ENCODE measurements around the gene MYO5C. TPM values are rescaled to one million over a fixed set of nuclear protein-coding genes. Genes with fewer than 3 reads are reported as not detected.

The MYO5C gene
- total and polyA plus RNA-seq, 10 of the 15 experiments (the other 5 are each of a cell fraction or from before 2014, with no cell fraction given), result 0.29 to 1.3 (median 0.75) TPM

- no TSS peak for BruUV-seq (replicated peaks)
- DNase-seq (ENCODE audit: low read depth, low spot score) (no peak), ATAC-seq (no peak), FAIRE-seq (no peak)
- Histone ChIP-seq H3K79me2 (ENCODE audit: control insufficient read depth, insufficient read depth, low read length) (no peaks in the 10 kb centered on the region), H3K9ac (ENCODE audit: control insufficient read depth, insufficient read depth, low read length) (no peak overlapping the region), H3K4me2 (ENCODE audit: control insufficient read depth, insufficient read depth) (no peak overlapping the region), H2AFZ (ENCODE audit: control insufficient read depth, low read depth, low read length) (no peak overlapping the region), H3K27ac (ENCODE audit: control insufficient read depth, insufficient read depth) (no peak overlapping the region), H3K9me3 (replicated peaks; ENCODE audit: control insufficient read depth, insufficient read depth, low read length) (no peaks in the 10 kb centered on the region; the same call in 2 of the 3 replicates), H4K20me1 (ENCODE audit: control insufficient read depth, insufficient read depth) (no peaks in the 10 kb centered on the region), H3K27me3 (replicated peaks in 1 of 2; ENCODE audit: control insufficient read depth in 2 of 2, insufficient read depth in 2 of 2, low read length in 1 of 2) (no peaks in the 10 kb centered on the region), H3K4me1 (ENCODE audit: control insufficient read depth, insufficient read depth, low read length) (peaks cover 3% of the 10 kb centered on the region; the same call in 1 of the 2 replicates), H3K36me3 (ENCODE audit: control insufficient read depth in 2 of 2, insufficient read depth in 2 of 2, low read length in 1 of 2) (no peaks in the 10 kb centered on the region; a peak in 1 of 4 replicates), H3K4me3 (no peak overlapping the region)
- in situ Hi-C loops (cut with MboI), result no loop called here
- POLR2A ChIA-PET, result no interaction called here
- SMC1A ChIA-PET (ENCODE audit: uncharacterized antibody, unreplicated experiment), result interaction anchor here (0.6 kb wide), 1 partner anchor 320 kb away, joined by 3 read pairs; no protein-coding TSS in a partner anchor
- CTCF ChIA-PET, result interaction anchor here (0.7 to 1.0 kb wide), 5 partner anchors 13 to 555 kb away, joined by 3 to 4 read pairs (median 4); no protein-coding TSS in a partner anchor
- 77% methylated on average over 1 of the region's 1 CpG for WGBS (ENCODE audit: insufficient coverage, insufficient replicate concordance, low lambda C conversion rate, missing lambda C conversion rate)
- intact Hi-C loops (cut with micrococcal nuclease; ENCODE audit: unreplicated experiment), result no loop called here
- no peak for TF ChIP-seq NR2C1 (IDR thresholded peaks at IDR 0.05)
- TF ChIP-seq TBL1XR1 (IDR thresholded peaks at IDR 0.05; ENCODE audit: low read depth, low read length), result no peak
- TF ChIP-seq SMAD5 (IDR thresholded peaks at IDR 0.05; ENCODE audit: low read depth), result no peak
- no peak for TF ChIP-seq BCLAF1 (IDR thresholded peaks at IDR 0.05)
- TF ChIP-seq, protein P1, sequence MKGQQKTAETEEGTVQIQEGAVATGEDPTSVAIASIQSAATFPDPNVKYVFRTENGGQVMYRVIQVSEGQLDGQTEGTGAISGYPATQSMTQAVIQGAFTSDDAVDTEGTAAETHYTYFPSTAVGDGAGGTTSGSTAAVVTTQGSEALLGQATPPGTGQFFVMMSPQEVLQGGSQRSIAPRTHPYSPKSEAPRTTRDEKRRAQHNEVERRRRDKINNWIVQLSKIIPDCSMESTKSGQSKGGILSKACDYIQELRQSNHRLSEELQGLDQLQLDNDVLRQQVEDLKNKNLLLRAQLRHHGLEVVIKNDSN (IDR thresholded peaks at IDR 0.05; ENCODE audit: borderline replicate concordance, extremely low read length, insufficient read depth, low read depth, low read length), result no peak
- no peak for TF ChIP-seq RAD21 (IDR thresholded peaks at IDR 0.05; ENCODE audit: insufficient read depth, low read depth, low read length)
- TF ChIP-seq, protein P2, sequence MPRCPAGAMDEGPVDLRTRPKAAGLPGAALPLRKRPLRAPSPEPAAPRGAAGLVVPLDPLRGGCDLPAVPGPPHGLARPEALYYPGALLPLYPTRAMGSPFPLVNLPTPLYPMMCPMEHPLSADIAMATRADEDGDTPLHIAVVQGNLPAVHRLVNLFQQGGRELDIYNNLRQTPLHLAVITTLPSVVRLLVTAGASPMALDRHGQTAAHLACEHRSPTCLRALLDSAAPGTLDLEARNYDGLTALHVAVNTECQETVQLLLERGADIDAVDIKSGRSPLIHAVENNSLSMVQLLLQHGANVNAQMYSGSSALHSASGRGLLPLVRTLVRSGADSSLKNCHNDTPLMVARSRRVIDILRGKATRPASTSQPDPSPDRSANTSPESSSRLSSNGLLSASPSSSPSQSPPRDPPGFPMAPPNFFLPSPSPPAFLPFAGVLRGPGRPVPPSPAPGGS (IDR thresholded peaks at IDR 0.05; ENCODE audit: borderline replicate concordance, insufficient read depth, low read depth, low read length, poor library complexity, severe bottlenecking), result no peak
- TF ChIP-seq, protein P3, sequence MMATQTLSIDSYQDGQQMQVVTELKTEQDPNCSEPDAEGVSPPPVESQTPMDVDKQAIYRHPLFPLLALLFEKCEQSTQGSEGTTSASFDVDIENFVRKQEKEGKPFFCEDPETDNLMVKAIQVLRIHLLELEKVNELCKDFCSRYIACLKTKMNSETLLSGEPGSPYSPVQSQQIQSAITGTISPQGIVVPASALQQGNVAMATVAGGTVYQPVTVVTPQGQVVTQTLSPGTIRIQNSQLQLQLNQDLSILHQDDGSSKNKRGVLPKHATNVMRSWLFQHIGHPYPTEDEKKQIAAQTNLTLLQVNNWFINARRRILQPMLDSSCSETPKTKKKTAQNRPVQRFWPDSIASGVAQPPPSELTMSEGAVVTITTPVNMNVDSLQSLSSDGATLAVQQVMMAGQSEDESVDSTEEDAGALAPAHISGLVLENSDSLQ (IDR thresholded peaks at IDR 0.05), result no peak
- TF ChIP-seq SMAD1 (IDR thresholded peaks at IDR 0.05; ENCODE audit: low read depth, partially characterized antibody), result no peak
- TF ChIP-seq RB1 (IDR thresholded peaks at IDR 0.05; ENCODE audit: borderline replicate concordance), result no peak
- no peak for TF ChIP-seq CBFB (IDR thresholded peaks at IDR 0.05; ENCODE audit: low read depth)
- RAD21 ChIA-PET (ENCODE audit: unreplicated experiment), result no interaction called here
Measured at GRCh38 chr15:52200831-52201365, 94.7 kb downstream of the MYO5C start.

Measured in GM12878 (cell line).